ENCODE measurements around the gene SPRY2.

SPRY2 gene

GRCh38 chr13:80340651-80341100, 250 bp downstream of the SPRY2 start:
- peak overlapping the region; percentile 89 to 93 for H3K27ac ChIP-seq
- H3K27me3 ChIP-seq = no peaks in the 10 kb centered on the region
- intact Hi-C loops (cut with DNase I; ENCODE audit: low total_unique reads) = loop anchor here (10.0 kb wide), 1 partner anchor 666 kb away; no protein-coding TSS in a partner anchor
- H3K4me3 ChIP-seq = peak overlapping the region; percentile 77 to 80
- peaks cover 8 to 14% (median 11%) of the 10 kb centered on the region in 3 donors for H3K36me3 ChIP-seq
- no peaks in the 10 kb centered on the region for H3K9me3 ChIP-seq
- peak; percentile 28 to 70 for DNase-seq
- TF ChIP-seq CTCF (IDR thresholded peaks at IDR 0.05) = no peak
- peaks cover 0 to 38% (median 11%) of the 10 kb centered on the region in 4 donors for H3K4me1 ChIP-seq

- no peak for TF ChIP-seq CTCF (IDR thresholded peaks at IDR 0.05)
- H3K9me3 ChIP-seq = no peaks in the 10 kb centered on the region
- peak; percentile 58 to 76 for DNase-seq
- peak overlapping the region; percentile 77 to 80 for H3K4me3 ChIP-seq
- H3K27me3 ChIP-seq = no peaks in the 10 kb centered on the region
- intact Hi-C loops (cut with DNase I; ENCODE audit: low total_unique reads) = loop anchor here (10.0 kb wide), 3 partner anchors 215 to 665 kb away; no protein-coding TSS in a partner anchor
- peak overlapping the region; percentile 89 to 93 for H3K27ac ChIP-seq
- H3K36me3 ChIP-seq = peaks cover 8 to 14% (median 11%) of the 10 kb centered on the region in 3 donors
- peaks cover 0 to 44% (median 12%) of the 10 kb centered on the region in 4 donors for H3K4me1 ChIP-seq
These were observed 845 bp downstream of the SPRY2 start for GRCh38 chr13:80339912-80340650.

DNA sequence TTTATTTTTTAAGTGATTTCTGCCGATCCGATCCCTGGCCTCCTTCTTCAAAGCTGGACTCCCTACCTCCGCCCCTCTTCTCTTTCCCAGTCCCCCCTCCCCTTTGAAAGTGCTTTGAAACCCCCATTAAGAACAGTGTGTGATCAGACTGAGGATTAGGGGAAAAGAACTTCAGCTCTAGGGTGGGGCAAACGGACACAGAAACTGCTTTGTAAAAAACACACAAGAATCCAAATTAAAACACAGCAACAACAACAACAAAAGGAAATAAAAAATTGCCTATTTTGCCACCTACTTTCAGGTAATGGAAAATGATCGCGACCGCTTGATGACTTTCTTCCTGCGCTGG, 1.4 kb downstream of the SPRY2 start:
- Histone ChIP-seq H3K4me1 (peaks cover 0 to 49% (median 12%) of the 10 kb centered on the region in 4 donors), H3K27ac (peak overlapping the region; percentile 89 to 93), H3K36me3 (peaks cover 8 to 14% (median 11%) of the 10 kb centered on the region in 3 donors), H3K4me3 (peak overlapping the region; percentile 77 to 80), H3K27me3 (no peaks in the 10 kb centered on the region), H3K9me3 (no peaks in the 10 kb centered on the region)
- DNase-seq = no peak
- TF ChIP-seq CTCF (IDR thresholded peaks at IDR 0.05) = no peak
- intact Hi-C loops (cut with DNase I; ENCODE audit: low total_unique reads) = loop anchor here (10.0 kb wide), 2 partner anchors 215 to 295 kb away; no protein-coding TSS in a partner anchor

DNA sequence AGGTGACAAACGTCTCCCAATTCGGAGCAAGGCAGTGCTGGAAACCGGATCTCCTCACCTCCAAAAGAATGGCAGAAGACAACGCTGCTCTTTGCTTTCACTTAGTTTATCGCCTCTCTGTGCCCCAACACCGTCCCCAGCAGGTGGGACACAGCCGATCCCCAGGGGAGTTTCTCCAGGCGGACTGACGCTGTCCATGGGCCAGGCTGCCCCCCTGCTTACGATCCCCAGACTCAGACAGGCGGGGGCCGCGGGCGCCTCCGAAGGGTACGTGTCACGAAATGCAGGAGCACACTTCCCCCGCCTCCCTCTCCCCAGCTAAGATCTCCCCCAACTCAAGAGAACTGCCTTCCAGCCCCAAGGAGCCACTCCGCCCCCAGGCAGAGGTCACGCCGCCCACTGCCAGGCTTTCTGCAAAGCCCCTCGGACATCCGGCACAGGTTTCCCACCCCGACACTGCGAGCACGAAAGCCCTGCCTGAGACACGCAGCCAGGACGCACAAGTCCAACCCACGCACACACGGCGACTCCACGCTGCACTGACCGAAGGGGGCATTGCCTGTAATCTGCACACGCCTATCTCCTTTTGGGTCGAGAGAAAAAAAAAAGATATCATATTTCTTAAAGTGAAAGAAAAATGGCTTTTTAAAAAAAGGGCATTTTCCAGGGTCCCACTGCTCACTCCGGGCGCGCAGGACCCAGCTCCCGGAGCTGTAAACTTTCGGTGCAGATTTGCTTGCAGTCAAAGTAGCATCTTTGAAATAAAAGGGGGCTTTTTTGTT, 2.0 kb downstream of the SPRY2 start:
- H3K27me3 ChIP-seq = no peaks in the 10 kb centered on the region
- intact Hi-C loops (cut with DNase I; ENCODE audit: low total_unique reads) = loop anchor here (10.0 kb wide), 2 partner anchors 214 to 294 kb away; no protein-coding TSS in a partner anchor
- H3K9me3 ChIP-seq = no peaks in the 10 kb centered on the region
- H3K27ac ChIP-seq = peak overlapping the region; percentile 89 to 93
- H3K4me3 ChIP-seq = peak overlapping the region; percentile 77 to 80
- peak; percentile 83 to 91 for DNase-seq
- H3K36me3 ChIP-seq = peaks cover 14 to 15% (median 14%) of the 10 kb centered on the region in 3 donors
- H3K4me1 ChIP-seq = peaks cover 0 to 51% (median 12%) of the 10 kb centered on the region in 4 donors
- peak; percentile 8 to 17 for TF ChIP-seq CTCF (IDR thresholded peaks at IDR 0.05)

- DNase-seq = no peak
- TF ChIP-seq CTCF (IDR thresholded peaks at IDR 0.05) = no peak
- peaks cover 14 to 21% (median 19%) of the 10 kb centered on the region in 3 donors for H3K36me3 ChIP-seq
- intact Hi-C loops (cut with DNase I; ENCODE audit: low total_unique reads) = loop anchor here (10.0 kb wide), 2 partner anchors 213 to 293 kb away; no protein-coding TSS in a partner anchor
- no peaks in the 10 kb centered on the region for H3K27me3 ChIP-seq
- no peaks in the 10 kb centered on the region for H3K9me3 ChIP-seq
- peak overlapping the region; percentile 77 to 80 for H3K4me3 ChIP-seq
- H3K27ac ChIP-seq = peak overlapping the region; percentile 89 to 93
- H3K4me1 ChIP-seq = peaks cover 0 to 45% (median 10%) of the 10 kb centered on the region in 4 donors
These were observed 3.4 kb downstream of the SPRY2 start for GRCh38 chr13:80337288-80338081.
